H9 (cell line): ENCODE measurements around the gene SAT2. TPM values are rescaled to one million over a fixed set of nuclear protein-coding genes. Genes with fewer than 3 reads are reported as not detected.

Source experiments
- DNase-seq: peaks from one replicate; pipeline ENCODE4 v3.0.0-alpha.2; 2017
- H2AFZ ChIP-seq: one replicate; pipeline ENCODE4 v1.6.1; 2013; ENCODE audit warnings: mild to moderate bottlenecking, low read length, control low read depth, moderate library complexity
- H2AK5ac ChIP-seq: 2 replicates; pipeline ENCODE4 v1.6.1; 2013; ENCODE audit warnings: low read length, control low read depth, mixed read lengths; ENCODE audit not compliant: insufficient read length
- H2BK120ac ChIP-seq: one replicate; pipeline ENCODE4 v1.6.1; 2013; ENCODE audit warnings: low read depth, mild to moderate bottlenecking, low read length, control low read depth, inconsistent platforms; ENCODE audit not compliant: poor library complexity, severe bottlenecking
- H2BK12ac ChIP-seq: 2 replicates; pipeline ENCODE4 v1.6.1; 2013; ENCODE audit warnings: low read length, control low read depth, mixed read lengths, low read depth; ENCODE audit not compliant: insufficient read length
- H2BK15ac ChIP-seq: 2 replicates; pipeline ENCODE4 v1.6.1; 2013; ENCODE audit warnings: low read depth, low read length, control low read depth
- H2BK20ac ChIP-seq: one replicate; pipeline ENCODE4 v1.6.1; 2013; ENCODE audit warnings: low read depth, mild to moderate bottlenecking, low read length, control low read depth, inconsistent platforms; ENCODE audit not compliant: poor library complexity, severe bottlenecking
- H2BK5ac ChIP-seq: 2 replicates; pipeline ENCODE4 v1.6.1; 2013; ENCODE audit warnings: low read length, control low read depth, mixed read lengths; ENCODE audit not compliant: insufficient read length
- H3K14ac ChIP-seq: 2 replicates; pipeline ENCODE4 v1.6.1; 2013; ENCODE audit warnings: low read length, control low read depth; ENCODE audit not compliant: insufficient read depth
- H3K18ac ChIP-seq: 2 replicates; pipeline ENCODE4 v1.6.1; 2013; ENCODE audit warnings: low read depth, mild to moderate bottlenecking, mixed read lengths, low read length, control low read depth; ENCODE audit not compliant: insufficient read length
- H3K23ac ChIP-seq: 2 replicates; pipeline ENCODE4 v1.6.1; 2013; ENCODE audit warnings: low read length, control low read depth, mixed read lengths, low read depth; ENCODE audit not compliant: insufficient read length
- H3K23me2 ChIP-seq: 2 replicates; pipeline ENCODE4 v1.6.1; 2013; ENCODE audit warnings: low read depth, mild to moderate bottlenecking, mixed read lengths, low read length, control low read depth; ENCODE audit not compliant: insufficient read length, poor library complexity, severe bottlenecking
- H3K27ac ChIP-seq: 2 replicates; pipeline ENCODE4 v1.5.1; 2013; ENCODE audit warnings: low read length, control low read depth, mixed read lengths, low read depth; ENCODE audit not compliant: insufficient read length
- H3K27me3 ChIP-seq: 2 replicates; pipeline ENCODE4 v1.6.1; 2013; ENCODE audit warnings: low read length, control low read depth, inconsistent platforms; ENCODE audit not compliant: insufficient read depth
- H3K4ac ChIP-seq: 2 replicates; pipeline ENCODE4 v1.6.1; 2013; ENCODE audit warnings: low read depth, mild to moderate bottlenecking, control low read depth, inconsistent platforms, low read length, moderate library complexity
- H3K4me1 ChIP-seq: 2 replicates; pipeline ENCODE4 v1.6.1; 2013; ENCODE audit warnings: low read length, control low read depth, inconsistent platforms; ENCODE audit not compliant: insufficient read depth
- H3K4me2 ChIP-seq: 2 replicates; pipeline ENCODE4 v1.6.1; 2013; ENCODE audit warnings: low read length, control low read depth, mixed read lengths; ENCODE audit not compliant: insufficient read length, insufficient read depth
- H3K56ac ChIP-seq: 2 replicates; pipeline ENCODE4 v1.6.1; 2013; ENCODE audit warnings: low read depth, mild to moderate bottlenecking, mixed read lengths, low read length, control low read depth; ENCODE audit not compliant: insufficient read length
- H3K79me1 ChIP-seq: 2 replicates; pipeline ENCODE4 v1.6.1; 2013; ENCODE audit warnings: low read depth, mild to moderate bottlenecking, moderate library complexity, low read length, control low read depth, inconsistent platforms; ENCODE audit not compliant: insufficient read depth, poor library complexity, severe bottlenecking
- H3K79me2 ChIP-seq: 2 replicates; pipeline ENCODE4 v1.6.1; 2013; ENCODE audit warnings: low read length, control low read depth, inconsistent platforms; ENCODE audit not compliant: insufficient read depth
- H3K9ac ChIP-seq: 2 replicates; pipeline ENCODE4 v1.6.1; 2013; ENCODE audit warnings: low read length, control low read depth, mixed read lengths; ENCODE audit not compliant: insufficient read length; ENCODE audit errors: extremely low read depth
- H3K9me3 ChIP-seq: one replicate; pipeline ENCODE4 v1.6.1; 2013; ENCODE audit warnings: low read depth, low read length, inconsistent platforms; ENCODE audit not compliant: control insufficient read depth
- H3T11ph ChIP-seq: one replicate; pipeline ENCODE4 v1.6.1; 2013; ENCODE audit warnings: mild to moderate bottlenecking, low read length, control low read depth, inconsistent platforms
- H4K20me1 ChIP-seq: one replicate; pipeline ENCODE4 v1.6.1; 2013; ENCODE audit not compliant: control insufficient read depth, insufficient read length, insufficient read depth
- H4K5ac ChIP-seq: 2 replicates; pipeline ENCODE4 v1.6.1; 2013; ENCODE audit warnings: low read depth, mild to moderate bottlenecking, mixed read lengths, low read length, control low read depth; ENCODE audit not compliant: insufficient read length
- H4K8ac ChIP-seq: replicated peaks from 2 replicates; pipeline ENCODE4 v1.6.1; 2013; ENCODE audit warnings: low read length, control low read depth, mixed read lengths, low read depth; ENCODE audit not compliant: insufficient read length
- H4K91ac ChIP-seq: 2 replicates; pipeline ENCODE4 v1.6.1; 2013; ENCODE audit warnings: low read depth, mild to moderate bottlenecking, moderate library complexity, mixed read lengths, low read length, control low read depth; ENCODE audit not compliant: insufficient read length
- H3K27ac Mint-ChIP-seq, 3 experiments: 2 replicates in 2 of 3; 3 replicates in 1 of 3; pipeline ENCODE4 v1.8.0; 2020 to 2021; ENCODE audit warnings: mixed read lengths in 3 of 3, mild to moderate bottlenecking in 1 of 3, moderate library complexity in 1 of 3
- H3K27me3 Mint-ChIP-seq: 2 replicates; pipeline ENCODE4 v1.8.0; 2021; ENCODE audit warnings: low read depth, mild to moderate bottlenecking, moderate library complexity, mixed read lengths
- H3K36me3 Mint-ChIP-seq, 3 experiments: 2 replicates in 2 of 3; 3 replicates in 1 of 3; pipeline ENCODE4 v1.8.0; 2020 to 2021; ENCODE audit warnings: low read depth in 3 of 3, mixed read lengths in 3 of 3; ENCODE audit not compliant: insufficient read depth in 1 of 3
- H3K4me1 Mint-ChIP-seq, 2 experiments: 2 replicates each; pipeline ENCODE4 v1.8.0; 2020; ENCODE audit warnings: mixed read lengths in 2 of 2
- H3K4me3 Mint-ChIP-seq, 2 experiments: 2 replicates in 1 of 2; 3 replicates in 1 of 2; pipeline ENCODE4 v1.8.0; 2020 to 2021; ENCODE audit warnings: mild to moderate bottlenecking in 2 of 2, mixed read lengths in 2 of 2, moderate library complexity in 1 of 2
- H3K9me3 Mint-ChIP-seq, 2 experiments: 2 replicates in 1 of 2; 3 replicates in 1 of 2; pipeline ENCODE4 v1.8.0; 2020; ENCODE audit warnings: mild to moderate bottlenecking in 2 of 2, mixed read lengths in 2 of 2, moderate library complexity in 1 of 2
- CTCF ChIP-seq: fragments of 200-600 bp; sonication (generic); conservative IDR thresholded peaks from 3 replicates; pipeline ENCODE4 v1.8.0; 2021; ENCODE audit warnings: antibody characterized with exemption, mild to moderate bottlenecking
- WGBS: extraction: QIAGEN DNeasy Blood & Tissue Kit; methylation state at CpG from one replicate; pipeline ENCODE4 v1.1.7; 2013; ENCODE audit warnings: missing lambda C conversion rate, low lambda C conversion rate, mixed read lengths; ENCODE audit not compliant: insufficient read length; ENCODE audit errors: extremely low coverage; 5-methylcytosine and 5-hydroxymethylcytosine counted together
- total RNA-seq: library from RNA; stranded (reverse); gene quantifications from 2 replicates; pipeline ENCODE4 v1.2.1, GENCODE V29; 2021

Gene SAT2
- total RNA-seq, 1 experiment from 2014 or later: 72.1 TPM

GRCh38 chr17:7655541-7655840 lies 27.9 kb upstream of the SAT2 start:
- no peak overlapping the region for H3K56ac ChIP-seq
- H3K4me1 Mint-ChIP-seq: peaks cover 36 to 50% of the 10 kb centered on the region in 2 experiments
- H2BK15ac ChIP-seq: no peak overlapping the region
- no peak overlapping the region for H3K18ac ChIP-seq
- peaks cover 16% of the 10 kb centered on the region for H3K23me2 ChIP-seq
- no CpG with 5 or more reads among the region's 17 CpGs for WGBS
- no peak overlapping the region for H4K5ac ChIP-seq
- peaks cover 8% of the 10 kb centered on the region; the same call in 1 of the 2 replicates for H3K4me1 ChIP-seq
- no peak overlapping the region for H3K27ac Mint-ChIP-seq
- H4K91ac ChIP-seq: no peak overlapping the region
- H3K4me2 ChIP-seq: no peak overlapping the region
- no peak overlapping the region for H3K9ac ChIP-seq
- no peak overlapping the region for H2BK5ac ChIP-seq
- no peaks in the 10 kb centered on the region; the same call in 1 of the 2 replicates for H3K27me3 ChIP-seq
- no peak overlapping the region for H3K4ac ChIP-seq
- H3K9me3 Mint-ChIP-seq: peaks cover 0 to 3% of the 10 kb centered on the region in 2 experiments; a peak in 1 of 5 replicates
- H2BK12ac ChIP-seq: no peak overlapping the region
- no peak overlapping the region for H3K23ac ChIP-seq
- no peak overlapping the region for H3K14ac ChIP-seq
- no peaks in the 10 kb centered on the region for H4K20me1 ChIP-seq
- no peak for TF ChIP-seq CTCF
- no peak overlapping the region for H2BK120ac ChIP-seq
- no peak overlapping the region for H2AFZ ChIP-seq
- H3K36me3 Mint-ChIP-seq: peaks cover 7 to 33% (median 10%) of the 10 kb centered on the region in 3 experiments; a peak in 6 of 7 replicates
- no peaks in the 10 kb centered on the region for H3K79me2 ChIP-seq
- H3T11ph ChIP-seq: no peak overlapping the region
- no peaks in the 10 kb centered on the region for H3K79me1 ChIP-seq
- no peak for DNase-seq
- H2AK5ac ChIP-seq: no peak overlapping the region
- no peak overlapping the region for H4K8ac ChIP-seq
- no peak overlapping the region for H2BK20ac ChIP-seq
- no peaks in the 10 kb centered on the region for H3K9me3 ChIP-seq
- H3K27ac ChIP-seq: no peak overlapping the region
- peaks cover 36% of the 10 kb centered on the region for H3K27me3 Mint-ChIP-seq
- no peak overlapping the region for H3K4me3 Mint-ChIP-seq
